Thymus (tissue), 11 donors: ENCODE measurements around the gene NXPH4. TPM values are rescaled to one million over a fixed set of nuclear protein-coding genes. Genes with fewer than 3 reads are reported as not detected.

Experiments used
- DNase-seq, 9 donors: peaks; one replicate each; pipeline ENCODE4 v3.0.0-alpha.2; 2013; ENCODE audit warnings: low spot score in 9 of 9, low read depth in 6 of 9, missing footprints in 1 of 9
- H3K27ac ChIP-seq, 2 donors: one replicate each; pipeline ENCODE4 v1.5.1; 2013; ENCODE audit warnings: control low read depth in 1 of 2, low read depth in 1 of 2, low read length in 1 of 2, mild to moderate bottlenecking in 1 of 2, moderate library complexity in 1 of 2
- H3K27me3 ChIP-seq, 2 donors: one replicate each; pipeline ENCODE4 v1.5.1; 2013; ENCODE audit warnings: low read length in 1 of 2; ENCODE audit not compliant: control insufficient read depth in 2 of 2, insufficient read depth in 1 of 2
- H3K36me3 ChIP-seq, 2 donors: one replicate each; pipeline ENCODE4 v1.5.1; 2013; ENCODE audit warnings: low read length in 1 of 2, mild to moderate bottlenecking in 1 of 2, moderate library complexity in 1 of 2; ENCODE audit not compliant: control insufficient read depth in 2 of 2, insufficient read depth in 2 of 2
- H3K4me1 ChIP-seq, 2 donors: one replicate each; pipeline ENCODE4 v1.5.1; 2013; ENCODE audit warnings: low read length in 2 of 2; ENCODE audit not compliant: control insufficient read depth in 2 of 2, insufficient read depth in 2 of 2
- H3K4me3 ChIP-seq, 2 donors: one replicate each; pipeline ENCODE4 v1.5.1; 2013; ENCODE audit warnings: low read length in 2 of 2, control low read depth in 1 of 2, mild to moderate bottlenecking in 1 of 2
- H3K9me3 ChIP-seq, 2 donors: one replicate each; pipeline ENCODE4 v1.5.1; 2013; ENCODE audit warnings: low read length in 1 of 2, mild to moderate bottlenecking in 1 of 2; ENCODE audit not compliant: control insufficient read depth in 2 of 2, insufficient read depth in 1 of 2
- WGBS: extraction: QIAGEN DNeasy Blood & Tissue Kit; methylation state at CpG from one replicate; pipeline ENCODE4 v1.1.7; 2013; 5-methylcytosine and 5-hydroxymethylcytosine counted together
- polyA plus RNA-seq: library from polyadenylated mRNA; stranded (reverse); fragments of 200-250 nt; gene quantifications from one replicate; pipeline ENCODE4 v1.2.3, GENCODE V29; 2013
- total RNA-seq: library from RNA; stranded (reverse); fragments of 120-200 nt; gene quantifications from one replicate; pipeline ENCODE4 v1.2.4, GENCODE V29; 2013
- donor health status: healthy.

The NXPH4 gene
- total and polyA plus RNA-seq, 2 donors: 0.14 to 0.16 TPM

GRCh38 chr12:57266681-57267080 lies 50.1 kb downstream of the NXPH4 start:
- peaks cover 0 to 2% of the 10 kb centered on the region in 2 donors for H3K4me1 ChIP-seq
- no peak for DNase-seq
- H3K36me3 ChIP-seq: peaks cover 50 to 65% of the 10 kb centered on the region in 2 donors
- H3K27ac ChIP-seq: no peak overlapping the region
- H3K9me3 ChIP-seq: no peaks in the 10 kb centered on the region
- H3K4me3 ChIP-seq: no peak overlapping the region
- no peaks in the 10 kb centered on the region for H3K27me3 ChIP-seq

GRCh38 chr12:57268264-57268663 lies 51.7 kb downstream of the NXPH4 start:
- 85% methylated on average over 7 of the region's 7 CpGs for WGBS
- Histone ChIP-seq H3K27me3 (no peaks in the 10 kb centered on the region), H3K4me3 (no peak overlapping the region), H3K36me3 (peaks cover 59 to 63% of the 10 kb centered on the region in 2 donors), H3K9me3 (no peaks in the 10 kb centered on the region), H3K27ac (no peak overlapping the region), H3K4me1 (peaks cover 0 to 2% of the 10 kb centered on the region in 2 donors)
- DNase-seq: no peak

GRCh38 chr12:57270966-57271470 lies 54.4 kb downstream of the NXPH4 start:
- WGBS: 97% methylated on average over 1 of the region's 1 CpG
- Histone ChIP-seq H3K36me3 (peaks cover 58 to 61% of the 10 kb centered on the region in 2 donors), H3K9me3 (no peaks in the 10 kb centered on the region), H3K4me1 (no peaks in the 10 kb centered on the region), H3K27ac (no peak overlapping the region), H3K27me3 (no peaks in the 10 kb centered on the region), H3K4me3 (no peak overlapping the region)
- no peak for DNase-seq

GRCh38 chr12:57272337-57273151 lies 56.0 kb downstream of the NXPH4 start:
- H3K27ac ChIP-seq: no peak overlapping the region
- 96% methylated on average over 7 of the region's 7 CpGs for WGBS
- H3K9me3 ChIP-seq: no peaks in the 10 kb centered on the region
- H3K36me3 ChIP-seq: peaks cover 54 to 58% of the 10 kb centered on the region in 2 donors
- H3K4me1 ChIP-seq: no peaks in the 10 kb centered on the region
- H3K4me3 ChIP-seq: no peak overlapping the region
- no peak for DNase-seq
- H3K27me3 ChIP-seq: no peaks in the 10 kb centered on the region

- Histone ChIP-seq H3K27ac (no peak overlapping the region), H3K9me3 (no peaks in the 10 kb centered on the region), H3K27me3 (no peaks in the 10 kb centered on the region), H3K4me1 (no peaks in the 10 kb centered on the region), H3K36me3 (peaks cover 49 to 58% of the 10 kb centered on the region in 2 donors), H3K4me3 (no peak overlapping the region)
- DNase-seq: no peak
These were observed 56.9 kb downstream of the NXPH4 start for GRCh38 chr12:57273516-57273915.

Other genes with a start within 250 kb of the NXPH4 start
- gene ZBTB39, start 210.2 kb upstream of the NXPH4 start, total RNA-seq: 5.1 TPM
- gene ZBTB39, start 210.2 kb upstream of the NXPH4 start, polyA plus RNA-seq: 3.0 TPM
- 0.76 TPM for gene TAC3, start 200.3 kb upstream of the NXPH4 start, total RNA-seq
- gene TAC3, start 200.3 kb upstream of the NXPH4 start, polyA plus RNA-seq: 4.3 TPM
- gene MYO1A, start 166.7 kb upstream of the NXPH4 start, total RNA-seq: 1.1 TPM
- gene MYO1A, start 166.7 kb upstream of the NXPH4 start, polyA plus RNA-seq: 0.52 TPM
- 19.5 TPM for gene NEMP1, start 138.0 kb upstream of the NXPH4 start, total RNA-seq
- 9.5 TPM for gene NEMP1, start 138.0 kb upstream of the NXPH4 start, polyA plus RNA-seq
- gene NAB2, start 127.7 kb upstream of the NXPH4 start, total RNA-seq: 33.7 TPM
- 32.7 TPM for gene NAB2, start 127.7 kb upstream of the NXPH4 start, polyA plus RNA-seq
- 70.2 TPM for gene STAT6, start 105.4 kb upstream of the NXPH4 start, total RNA-seq
- gene STAT6, start 105.4 kb upstream of the NXPH4 start, polyA plus RNA-seq: 236 TPM
- gene LRP1, start 88.3 kb upstream of the NXPH4 start, total RNA-seq: 4.5 TPM
- 22.6 TPM for gene LRP1, start 88.3 kb upstream of the NXPH4 start, polyA plus RNA-seq
- gene LRP1-AS, start 69.2 kb upstream of the NXPH4 start, total RNA-seq: not detected
- not detected for gene LRP1-AS, start 69.2 kb upstream of the NXPH4 start, polyA plus RNA-seq
- 63.1 TPM for gene SHMT2, start 12.9 kb downstream of the NXPH4 start, total RNA-seq
- gene SHMT2, start 12.9 kb downstream of the NXPH4 start, polyA plus RNA-seq: 37.0 TPM
- 2.1 TPM for gene STAC3, start 34.4 kb downstream of the NXPH4 start, total RNA-seq
- gene STAC3, start 34.4 kb downstream of the NXPH4 start, polyA plus RNA-seq: 12.3 TPM
- gene R3HDM2, start 214.2 kb downstream of the NXPH4 start, total RNA-seq: 12.6 TPM
- 22.4 TPM for gene R3HDM2, start 214.2 kb downstream of the NXPH4 start, polyA plus RNA-seq
- gene INHBC, start 218.0 kb downstream of the NXPH4 start, total RNA-seq: not detected
- 0.05 TPM for gene INHBC, start 218.0 kb downstream of the NXPH4 start, polyA plus RNA-seq
- 0.09 TPM for gene INHBE, start 238.5 kb downstream of the NXPH4 start, total RNA-seq
- 0.14 TPM for gene INHBE, start 238.5 kb downstream of the NXPH4 start, polyA plus RNA-seq
- gene GLI1, start 243.0 kb downstream of the NXPH4 start, total RNA-seq: 0.85 TPM
- gene GLI1, start 243.0 kb downstream of the NXPH4 start, polyA plus RNA-seq: 0.71 TPM